Testis (tissue), 3 donors: Measurements from ENCODE around the gene APC2. TPM values are rescaled to one million over a fixed set of nuclear protein-coding genes. Genes with fewer than 3 reads are reported as not detected.

Experiments used
- DNase-seq: peaks from one replicate; pipeline ENCODE4 v3.0.0-alpha.2; 2019
- H3K27ac ChIP-seq, 2 donors: fragments of 200-600 bp; sonication (generic); one replicate each; pipeline ENCODE4 v1.5.1; 2019
- H3K27me3 ChIP-seq: fragments of 200-600 bp; sonication (generic); one replicate; pipeline ENCODE4 v1.5.1; 2019
- H3K36me3 ChIP-seq: fragments of 200-600 bp; sonication (generic); one replicate; pipeline ENCODE4 v1.5.1; 2017; ENCODE audit warnings: low read depth; ENCODE audit errors: missing control alignments
- H3K4me1 ChIP-seq: fragments of 200-600 bp; sonication (generic); one replicate; pipeline ENCODE4 v1.5.1; 2019
- H3K4me3 ChIP-seq, 2 donors: fragments of 200-600 bp; sonication (generic); one replicate each; pipeline ENCODE4 v1.5.1; 2017 to 2019
- H3K9me3 ChIP-seq: fragments of 200-600 bp; sonication (generic); one replicate; pipeline ENCODE4 v1.5.1; 2017
- CTCF ChIP-seq, 3 experiments: fragments of 450-650 bp in 2 of 3; fragments of 200-600 bp in 1 of 3; sonication (generic) in 1 of 3; IDR thresholded peaks; one replicate each; pipeline ENCODE4 v1.5.1; 2016 to 2019; ENCODE audit warnings: antibody characterized with exemption in 3 of 3, mild to moderate bottlenecking in 2 of 3, moderate library complexity in 1 of 3
- POLR2A ChIP-seq: fragments of 450-650 bp; IDR thresholded peaks from one replicate; pipeline ENCODE4 v1.6.1; 2017; ENCODE audit warnings: antibody characterized with exemption, mild to moderate bottlenecking, moderate library complexity
- WGBS, 2 donors: methylation state at CpG; one replicate each; pipeline ENCODE4 v1.1.5; 2018; 5-methylcytosine and 5-hydroxymethylcytosine counted together
- intact Hi-C: fragments of 100-400 bp; cut with DNase I; formaldehyde crosslinking; loops from one replicate; pipeline ENCODE4 v1.15.1; 2023; ENCODE audit warnings: low total_unique reads
- polyA plus RNA-seq: library from polyadenylated mRNA; stranded (reverse); fragments of 350-450 nt; fragmentation: Illumina TruSeq; extraction: RNeasy Lipid Tissue Mini Kit (QIAGEN cat#74804); gene quantifications from one replicate; pipeline ENCODE4 v1.2.3, GENCODE V29; 2014; ENCODE audit warnings: low read depth, low replicate concordance; ENCODE audit not compliant: insufficient read depth
- total RNA-seq, 2 donors: library from RNA; depleted of rRNA; stranded (reverse); fragments of >200 nt; gene quantifications; one replicate each; pipeline ENCODE4 v1.2.3, GENCODE V29; 2016

The APC2 gene
- total and polyA plus RNA-seq, 3 donors from 2014 or later = 2.8 to 5.9 (median 4.6) TPM

GRCh38 chr19:1434577-1435060 is 15.3 kb upstream of the APC2 start:
- Histone ChIP-seq H3K36me3 (no peaks in the 10 kb centered on the region), H3K9me3 (no peaks in the 10 kb centered on the region), H3K4me1 (peaks cover 12% of the 10 kb centered on the region), H3K27ac (no peak overlapping the region), H3K27me3 (no peaks in the 10 kb centered on the region), H3K4me3 (no peak overlapping the region)
- no peak for TF ChIP-seq CTCF (IDR thresholded peaks at IDR 0.05)
- no peak for TF ChIP-seq POLR2A
- WGBS, 2 donors = 82 to 87% methylated on average over 18 to 39 of the region's 39 CpGs
- intact Hi-C loops = no loop called here
- DNase-seq = no peak

GRCh38 chr19:1435378-1435989 is 14.4 kb upstream of the APC2 start:
- Histone ChIP-seq H3K4me3 (no peak overlapping the region), H3K9me3 (no peaks in the 10 kb centered on the region), H3K27me3 (no peaks in the 10 kb centered on the region), H3K27ac (peak overlapping the region in 1 of 2 donors; percentile 37), H3K36me3 (no peaks in the 10 kb centered on the region), H3K4me1 (peaks cover 12% of the 10 kb centered on the region)
- no peak for DNase-seq
- intact Hi-C loops = no loop called here
- no peak for TF ChIP-seq POLR2A
- TF ChIP-seq CTCF (IDR thresholded peaks at IDR 0.05) = no peak
- WGBS, 2 donors = 80 to 84% methylated on average over 18 to 21 of the region's 21 CpGs

GRCh38 chr19:1437609-1438008 is 12.3 kb upstream of the APC2 start:
- intact Hi-C loops = no loop called here
- Histone ChIP-seq H3K27ac (peak overlapping the region in 1 of 2 donors; percentile 11), H3K4me1 (peaks cover 12% of the 10 kb centered on the region), H3K36me3 (no peaks in the 10 kb centered on the region), H3K27me3 (no peaks in the 10 kb centered on the region), H3K9me3 (no peaks in the 10 kb centered on the region), H3K4me3 (peak overlapping the region in 1 of 2 donors; percentile 72)
- 10 to 14% methylated on average over 8 of the region's 8 CpGs for WGBS, 2 donors
- no peak for DNase-seq
- TF ChIP-seq CTCF (IDR thresholded peaks at IDR 0.05) (no peak), POLR2A (no peak)

GRCh38 chr19:1438035-1438932 is 11.6 kb upstream of the APC2 start, which contains the start of gene RPS15:
Gene RPS15, plus strand, starts transcription at chr19:1438396. Its CDS starts 30 bp downstream, at chr19:1438426.
- Histone ChIP-seq H3K36me3 (no peaks in the 10 kb centered on the region), H3K4me1 (peaks cover 12% of the 10 kb centered on the region), H3K4me3 (peak within 1 kb of the TSS; percentile 72 to 98), H3K27ac (peak within 1 kb of the TSS; percentile 84 to 89), H3K9me3 (no peaks in the 10 kb centered on the region), H3K27me3 (no peaks in the 10 kb centered on the region)
- peak; percentile 95 to 99 (median 96) for TF ChIP-seq CTCF (IDR thresholded peaks at IDR 0.05)
- TF ChIP-seq POLR2A = peak; percentile 87
- DNase-seq = peak; percentile 96
- WGBS, 2 donors = 1% methylated on average over 23 to 88 of the region's 100 CpGs
- intact Hi-C loops = no loop called here
